Stimulated activated CD8-positive, alpha-beta memory T cell treated with anti-CD3 and anti-CD28 coated beads, Interleukin-12 subunit alpha, Interleukin-12 subunit beta, amount 100 ng/mL, for 4 hours (primary cell): ENCODE measurements around the gene ATP7A.
"Not testable (repeated sequence)": the region's sequence is repeated elsewhere in the genome, so short reads cannot be mapped to it uniquely, and the experiment has no call there.

Experiments used
- DNase-seq: peaks from one replicate; pipeline ENCODE4 v3.0.0-alpha.2; 2020; ENCODE audit warnings: low read depth

Gene ATP7A

DNA sequence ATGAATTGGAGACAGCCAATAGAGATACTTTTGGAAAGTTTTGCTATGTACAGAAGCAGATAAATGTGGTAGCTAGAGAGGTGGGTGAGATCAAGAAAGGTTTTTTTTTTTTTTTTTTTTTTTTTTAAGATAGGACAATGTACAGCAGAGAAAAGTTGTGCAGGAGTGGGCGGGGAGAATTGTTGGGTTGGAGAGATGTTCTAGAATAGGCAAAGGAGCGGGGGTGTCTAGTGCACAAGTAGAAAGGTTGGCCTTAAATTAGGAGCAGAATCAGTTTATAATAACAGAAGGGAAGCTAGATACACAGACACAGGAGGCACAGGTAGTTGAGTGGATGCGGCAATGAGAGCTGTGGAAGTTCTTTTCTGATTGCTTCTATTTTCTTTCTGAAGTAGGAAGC, 127.4 kb downstream of the ATP7A start:
- no peak for DNase-seq

DNA sequence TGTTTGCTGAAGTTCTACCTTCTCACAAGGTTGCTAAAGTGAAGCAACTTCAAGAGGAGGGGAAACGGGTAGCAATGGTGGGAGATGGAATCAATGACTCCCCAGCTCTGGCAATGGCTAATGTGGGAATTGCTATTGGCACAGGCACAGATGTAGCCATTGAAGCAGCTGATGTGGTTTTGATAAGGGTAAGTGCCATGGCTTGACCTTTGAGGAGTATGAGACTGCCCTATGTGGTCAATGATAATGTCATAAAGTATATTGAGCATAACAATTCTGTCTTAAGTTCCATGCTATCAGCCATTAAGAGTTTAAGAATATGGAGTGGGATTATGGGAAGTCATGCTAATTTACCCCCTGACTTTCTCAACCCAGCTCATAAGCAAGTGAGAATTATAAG, 132.1 kb downstream of the ATP7A start:
- no peak for DNase-seq

DNA sequence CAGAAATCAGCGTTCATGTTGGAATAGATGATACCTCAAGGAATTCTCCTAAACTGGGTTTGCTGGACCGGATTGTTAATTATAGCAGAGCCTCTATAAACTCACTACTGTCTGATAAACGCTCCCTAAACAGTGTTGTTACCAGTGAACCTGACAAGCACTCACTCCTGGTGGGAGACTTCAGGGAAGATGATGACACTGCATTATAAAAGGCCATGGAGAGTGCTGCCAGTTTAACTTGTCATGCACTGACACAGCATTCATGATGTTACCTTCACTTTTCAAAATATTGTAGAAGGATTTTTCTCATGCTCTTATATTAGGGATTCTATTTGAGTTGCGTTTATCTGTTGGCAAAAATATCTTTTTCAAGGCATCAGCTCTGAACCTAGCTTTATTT, 135.9 kb downstream of the ATP7A start:
- no peak for DNase-seq

- no peak for DNase-seq
Measured at GRCh38 chrX:78048052-78048451, 137.6 kb downstream of the ATP7A start.

DNA sequence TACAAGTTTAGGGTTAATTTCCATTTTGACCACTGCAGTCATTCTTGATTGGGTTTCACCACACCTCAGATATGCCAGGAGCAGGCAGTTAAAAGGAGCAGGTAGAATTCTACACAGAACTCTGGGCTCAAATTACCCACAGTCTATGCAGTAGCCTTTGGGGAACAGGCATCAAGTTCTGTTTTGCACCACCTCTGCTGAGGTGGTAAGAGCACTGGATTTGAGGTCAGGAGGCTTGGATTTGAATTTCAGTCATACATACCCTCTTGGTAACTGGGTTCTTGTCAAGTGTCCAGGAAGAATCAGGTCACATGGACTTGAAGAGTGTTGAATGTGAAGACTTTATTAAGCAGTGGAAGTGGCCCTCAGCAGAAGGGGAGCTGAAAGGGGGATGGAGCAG, 153.2 kb downstream of the ATP7A start:
- DNase-seq: no peak

DNA sequence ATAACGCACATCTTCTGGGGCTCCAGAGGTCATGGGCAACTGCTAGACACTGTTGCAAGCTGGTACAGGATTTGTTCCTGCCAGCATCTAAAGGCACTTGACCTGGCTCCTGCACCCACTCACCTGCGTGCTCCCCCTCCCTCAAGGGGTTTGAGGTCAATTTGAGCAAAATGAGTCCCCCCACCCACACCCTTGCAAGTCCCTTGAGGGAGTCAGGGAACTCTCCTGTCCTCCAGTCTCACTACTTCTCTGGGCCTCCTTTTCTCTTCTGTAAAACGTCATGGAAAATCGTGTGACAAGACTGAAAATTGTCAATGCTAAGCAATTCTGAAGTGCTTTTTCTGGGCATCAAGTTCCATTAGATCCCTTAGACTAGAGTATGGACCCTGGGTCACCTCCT, 153.7 kb downstream of the ATP7A start:
- DNase-seq: no peak

DNA sequence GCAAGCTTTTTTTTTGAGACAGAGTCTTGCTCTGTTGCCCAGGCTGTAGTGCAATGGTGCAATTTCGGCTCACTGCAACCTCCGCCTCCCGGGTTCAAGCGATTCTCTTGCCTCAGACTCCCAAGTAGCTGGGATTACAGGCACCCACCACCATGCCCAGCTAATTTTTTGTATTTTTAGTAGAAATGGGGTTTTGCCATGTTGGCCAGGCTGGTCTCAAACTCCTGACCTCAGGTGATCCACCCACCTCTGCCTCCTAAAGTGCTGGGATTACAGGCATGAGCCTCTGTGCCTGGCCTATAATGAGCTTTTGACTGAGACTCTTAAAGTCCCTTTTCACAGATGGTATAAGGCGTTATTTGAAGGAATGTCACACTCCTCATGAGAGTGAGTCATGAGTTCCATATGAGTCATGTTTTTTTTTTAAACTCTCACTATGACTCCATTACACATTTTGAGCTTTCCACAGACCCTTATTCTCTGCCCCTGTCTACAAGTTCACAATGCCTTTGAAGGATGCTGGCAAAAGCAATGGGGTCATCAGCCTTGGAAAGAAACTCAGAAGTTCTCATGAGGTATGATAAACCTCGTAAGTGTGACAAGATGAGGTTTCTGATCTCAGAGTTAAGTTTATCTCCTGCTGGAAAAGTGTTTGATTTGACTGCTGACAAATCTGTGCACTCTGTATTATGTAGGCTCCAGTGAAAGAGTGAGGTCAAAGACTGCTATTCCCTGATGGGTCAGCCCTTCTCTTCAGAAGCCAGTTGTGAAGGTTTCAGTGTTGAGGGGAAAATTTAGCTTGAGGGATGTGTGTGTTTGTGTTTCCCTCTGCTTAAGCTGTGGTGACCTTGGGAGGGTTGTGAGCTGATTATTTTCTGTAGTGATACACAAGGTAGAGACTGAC, 154.5 kb downstream of the ATP7A start:
- not testable (repeated sequence) for DNase-seq

DNA sequence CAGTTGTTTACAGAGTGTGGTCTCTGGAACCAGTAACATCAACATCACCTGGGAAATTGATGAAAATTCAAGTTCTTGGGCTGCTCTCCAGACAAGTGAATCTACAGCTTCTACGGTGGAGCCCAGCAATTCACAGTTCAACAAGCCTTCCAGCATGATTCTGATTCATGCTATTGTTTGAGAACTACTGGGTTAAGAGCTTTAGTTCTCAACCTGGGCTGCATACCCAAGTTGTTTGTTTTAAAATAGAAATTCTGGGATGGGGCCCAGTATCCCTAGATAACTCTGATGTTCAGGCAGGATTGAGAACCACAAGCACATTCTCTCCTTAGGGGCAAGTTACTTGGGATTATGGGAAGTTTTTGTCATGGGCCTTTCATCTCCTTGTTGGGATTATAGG, 155.6 kb downstream of the ATP7A start:
- DNase-seq: no peak

DNA sequence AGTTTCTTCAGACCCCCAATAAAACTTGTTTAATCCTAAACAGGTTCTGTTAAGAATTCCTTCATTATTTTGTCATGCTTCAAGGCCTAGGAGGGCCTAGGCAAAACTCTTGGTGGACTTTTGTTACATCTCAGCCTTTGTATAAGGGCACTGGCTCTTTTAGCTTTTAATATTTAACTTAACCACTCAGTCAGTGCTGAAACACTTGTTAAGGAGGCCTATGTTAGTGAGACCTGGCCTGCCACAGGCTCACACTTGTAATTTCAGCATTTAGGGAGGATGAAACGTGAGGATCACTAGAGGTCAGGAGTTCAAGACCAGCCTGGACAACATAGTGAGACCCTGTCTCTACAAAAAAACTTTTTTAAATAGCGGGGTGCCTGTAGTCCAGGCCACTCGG, 160.8 kb downstream of the ATP7A start:
- DNase-seq: no peak

DNA sequence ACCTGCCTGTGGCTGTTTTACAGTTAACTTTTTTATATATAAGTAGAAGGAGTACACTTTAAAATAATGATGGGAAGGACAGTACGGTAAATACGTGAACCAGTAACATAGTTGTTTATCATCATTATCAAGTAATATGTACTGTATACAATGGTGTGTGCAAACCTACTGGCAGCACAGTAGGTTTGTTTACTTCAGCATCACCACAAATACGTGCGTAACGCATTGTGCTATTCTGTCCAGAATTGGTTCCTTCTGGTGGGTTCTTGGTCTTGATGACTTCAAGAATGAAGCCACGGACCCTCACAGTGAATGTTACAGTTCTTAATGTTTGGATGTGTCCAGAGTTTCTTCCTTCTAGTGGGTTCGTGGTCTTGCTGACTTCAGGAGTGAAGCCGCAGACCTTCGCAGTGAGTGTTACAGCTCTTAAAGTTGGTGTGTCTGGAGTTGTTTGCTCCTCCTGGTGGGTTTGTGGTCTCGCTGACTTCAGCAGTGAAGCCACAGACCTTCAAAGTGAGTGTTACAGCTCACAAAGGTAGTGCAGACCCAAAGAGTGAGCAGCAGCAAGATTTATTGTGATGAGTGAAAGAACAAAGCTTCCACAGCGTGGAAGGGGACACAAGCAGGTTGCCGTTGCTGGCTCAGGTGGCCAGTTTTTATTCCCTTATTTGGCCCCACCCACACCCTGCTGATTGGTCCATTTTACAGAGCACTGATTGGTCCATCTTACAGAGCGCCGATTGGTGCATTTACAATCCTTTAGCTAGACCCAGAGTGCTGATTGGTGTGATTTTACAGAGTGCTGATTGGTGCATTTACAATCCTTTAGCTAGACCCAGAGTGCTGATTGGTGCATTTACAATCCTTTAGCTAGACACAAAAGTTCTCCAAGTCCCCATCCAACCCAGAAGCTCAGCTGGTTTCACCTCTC, 162.9 kb downstream of the ATP7A start:
- peak; percentile 19 for DNase-seq

GRCh38 chrX:78074088-78074487, 163.6 kb downstream of the ATP7A start:
- DNase-seq: no peak

DNA sequence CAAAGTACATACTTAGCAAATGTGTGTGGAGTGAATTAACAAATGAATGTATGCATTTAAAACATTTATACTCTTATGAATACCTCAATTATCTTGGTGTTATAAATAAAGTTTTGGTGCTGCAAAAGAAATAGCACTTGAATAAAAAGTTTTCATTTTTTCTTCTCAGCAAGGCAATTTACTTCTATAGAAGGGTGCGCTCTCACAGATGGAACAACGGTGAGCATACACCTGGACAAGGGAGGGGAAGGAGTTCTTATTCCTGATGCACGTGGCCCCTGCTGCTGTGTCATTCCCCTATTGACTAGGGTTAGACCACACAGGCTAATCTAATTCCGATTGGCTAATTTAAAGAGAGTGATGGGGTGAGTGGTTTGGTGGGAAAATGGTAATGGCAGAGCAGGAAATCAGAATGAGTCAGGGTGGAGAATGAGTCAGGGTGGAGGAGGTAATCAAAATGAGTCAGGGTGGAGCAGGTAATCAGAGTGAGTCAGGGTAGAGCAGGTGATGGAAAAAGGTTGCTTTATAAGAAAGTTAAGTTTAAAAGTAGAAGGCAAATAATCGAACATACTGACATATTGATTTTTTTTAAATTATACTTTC, 165.4 kb downstream of the ATP7A start:
- no peak for DNase-seq

- not testable (repeated sequence) for DNase-seq
Measured at GRCh38 chrX:78081413-78081812, 170.9 kb downstream of the ATP7A start.

DNA sequence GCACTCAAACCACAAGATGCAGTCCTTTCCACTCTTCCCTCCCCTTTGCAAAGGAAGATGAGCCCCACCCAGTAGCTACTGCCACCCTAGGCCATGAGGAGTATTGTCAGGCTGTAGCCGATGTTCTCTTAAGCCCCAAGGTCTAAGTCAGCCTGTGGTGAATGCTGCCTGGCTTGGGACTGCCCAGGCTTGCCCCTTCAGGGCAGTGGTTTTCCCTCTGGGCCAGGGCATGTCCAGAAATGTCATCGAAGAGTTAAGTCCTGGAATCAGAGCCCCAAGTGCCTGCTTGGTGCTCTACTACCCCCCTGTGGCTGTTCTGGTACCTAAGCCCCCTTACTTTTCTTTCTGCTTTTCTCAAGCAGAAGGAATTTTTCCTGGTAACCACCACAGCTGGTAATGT, 181.8 kb downstream of the ATP7A start:
- no peak for DNase-seq

DNA sequence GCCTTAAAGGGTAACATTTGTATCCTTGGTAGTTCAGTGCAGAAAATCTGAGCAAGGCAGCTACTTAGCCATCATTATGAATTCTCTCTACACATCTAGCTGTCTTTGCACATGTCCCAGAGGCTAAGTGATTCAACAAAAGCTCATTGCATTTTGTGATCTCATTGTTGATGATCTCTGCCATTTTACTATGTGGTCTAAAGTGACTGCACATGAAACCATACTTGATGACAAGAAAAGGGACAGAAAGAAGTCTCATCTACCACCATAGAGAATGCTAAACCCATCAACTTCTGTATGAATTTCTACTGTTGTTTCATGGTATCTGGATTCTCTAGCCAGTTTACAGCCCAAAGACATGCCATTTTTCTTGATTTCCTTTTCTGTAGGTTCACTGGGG, 187.6 kb downstream of the ATP7A start:
- DNase-seq: no peak
